Progenitor cell of endocrine pancreas (in vitro differentiated cells): ENCODE measurements around the gene DPP3. TPM values are rescaled to one million over a fixed set of nuclear protein-coding genes. Genes with fewer than 3 reads are reported as not detected.

Source experiments
- DNase-seq: peaks from one replicate; pipeline ENCODE4 v3.0.0; 2021; ENCODE audit warnings: low spot score; ENCODE audit not compliant: unreplicated experiment
- H3K27ac Mint-ChIP-seq: 2 replicates; pipeline ENCODE4 v1.8.0; 2021; ENCODE audit warnings: mild to moderate bottlenecking, moderate library complexity, mixed read lengths
- H3K27me3 Mint-ChIP-seq: 2 replicates; pipeline ENCODE4 v1.8.0; 2021; ENCODE audit warnings: mixed read lengths
- H3K36me3 Mint-ChIP-seq: 2 replicates; pipeline ENCODE4 v1.8.0; 2022; ENCODE audit warnings: mixed read lengths; ENCODE audit not compliant: insufficient read depth
- H3K4me1 Mint-ChIP-seq: 2 replicates; pipeline ENCODE4 v1.8.0; 2021; ENCODE audit warnings: low read depth, mixed read lengths
- H3K4me3 Mint-ChIP-seq: 2 replicates; pipeline ENCODE4 v1.8.0; 2021; ENCODE audit warnings: low read depth, mild to moderate bottlenecking, moderate library complexity, mixed read lengths
- H3K9me3 Mint-ChIP-seq: 2 replicates; pipeline ENCODE4 v1.8.0; 2021; ENCODE audit warnings: low read depth, mixed read lengths
- CTCF ChIP-seq: fragments of 200-600 bp; sonication (generic); IDR thresholded peaks from one replicate; pipeline ENCODE4 v1.5.0; 2021; ENCODE audit warnings: antibody characterized with exemption, mild to moderate bottlenecking; ENCODE audit not compliant: unreplicated experiment
- total RNA-seq: library from RNA; stranded (reverse); gene quantifications from 2 replicates; pipeline ENCODE4 v1.2.1, GENCODE V29; 2021

The DPP3 gene
- total RNA-seq, 1 donor from 2014 or later, result 78.7 TPM

- Mint-ChIP-seq H3K4me1 (peaks cover 12% of the 10 kb centered on the region), H3K27me3 (peaks cover 15% of the 10 kb centered on the region), H3K4me3 (no peak overlapping the region), H3K9me3 (no peaks in the 10 kb centered on the region), H3K36me3 (peaks cover under 1% of the 10 kb centered on the region), H3K27ac (no peak overlapping the region)
- DNase-seq, result no peak
- no peak for TF ChIP-seq CTCF
These were observed 67.4 kb downstream of the DPP3 start for GRCh38 chr11:66547662-66548009.

DNA sequence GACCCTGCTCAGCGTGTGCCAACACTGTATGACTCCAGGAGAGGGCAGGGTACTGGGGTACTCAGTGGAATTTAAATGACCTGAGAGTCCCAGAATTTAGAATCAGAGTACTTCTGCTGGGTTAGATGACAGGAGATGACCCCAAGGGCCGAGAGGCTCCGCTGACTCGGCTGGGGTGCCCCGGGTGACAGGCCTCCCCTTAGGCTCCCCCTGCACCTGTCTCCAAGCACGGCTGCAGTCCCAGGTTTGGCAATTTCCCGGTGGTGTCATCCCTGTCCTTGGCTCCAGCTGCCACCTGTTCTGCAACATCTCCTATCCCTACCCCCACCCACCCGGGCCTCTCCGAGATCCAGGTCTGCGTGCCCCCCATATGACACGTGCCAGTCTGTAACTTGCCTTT is 67.8 kb downstream of the DPP3 start:
- H3K27me3 Mint-ChIP-seq, result peaks cover 15% of the 10 kb centered on the region
- no peak overlapping the region for H3K27ac Mint-ChIP-seq
- H3K36me3 Mint-ChIP-seq, result no peaks in the 10 kb centered on the region
- H3K4me1 Mint-ChIP-seq, result peaks cover 12% of the 10 kb centered on the region
- no peak for DNase-seq
- TF ChIP-seq CTCF, result no peak
- H3K4me3 Mint-ChIP-seq, result no peak overlapping the region
- no peaks in the 10 kb centered on the region for H3K9me3 Mint-ChIP-seq

DNA sequence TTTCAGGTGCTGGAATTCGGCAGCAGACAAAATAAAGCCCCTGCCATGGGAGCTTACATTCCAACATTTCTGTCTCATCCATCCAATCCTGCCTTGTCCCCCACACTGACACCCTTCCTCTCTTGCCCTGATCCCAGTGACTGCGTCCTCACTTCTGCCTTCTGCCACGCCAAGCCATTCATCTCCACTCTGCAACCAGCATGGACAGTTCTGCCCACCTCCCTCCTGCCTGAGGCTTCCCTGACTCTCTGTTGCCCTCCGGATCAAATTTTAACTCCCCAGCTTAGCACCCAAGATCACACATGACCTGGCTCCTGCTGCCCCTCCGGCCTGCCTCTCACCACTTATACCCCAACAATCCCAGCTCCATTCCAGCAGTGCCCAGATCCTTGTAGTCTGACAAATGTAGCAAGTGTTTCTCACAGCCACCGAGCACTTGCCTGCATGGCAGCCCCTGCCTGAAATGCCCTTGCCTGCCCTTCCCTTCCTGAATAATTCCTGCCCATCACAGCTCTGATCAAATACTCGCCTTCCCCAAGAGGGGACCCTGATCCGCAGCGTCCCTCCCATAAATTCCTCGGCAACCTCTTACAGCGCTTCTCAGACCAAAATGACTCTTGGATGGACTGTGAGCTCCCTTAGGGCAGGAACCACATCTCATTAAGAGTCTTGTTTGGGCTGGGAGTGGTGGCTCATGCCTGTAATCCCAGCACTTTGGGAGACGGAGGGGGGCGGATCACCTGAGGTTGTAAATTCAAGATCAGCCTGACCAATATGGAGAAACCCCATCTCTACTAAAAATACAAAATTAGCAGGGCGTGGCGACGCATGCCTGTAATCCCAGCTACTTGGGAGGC is 68.8 kb downstream of the DPP3 start:
- peak overlapping the region; percentile 1 for H3K4me3 Mint-ChIP-seq
- peaks cover 10% of the 10 kb centered on the region for H3K4me1 Mint-ChIP-seq
- H3K9me3 Mint-ChIP-seq, result no peaks in the 10 kb centered on the region
- H3K27me3 Mint-ChIP-seq, result peaks cover 15% of the 10 kb centered on the region
- TF ChIP-seq CTCF, result no peak
- no peak for DNase-seq
- no peak overlapping the region for H3K27ac Mint-ChIP-seq
- no peaks in the 10 kb centered on the region for H3K36me3 Mint-ChIP-seq

DNA sequence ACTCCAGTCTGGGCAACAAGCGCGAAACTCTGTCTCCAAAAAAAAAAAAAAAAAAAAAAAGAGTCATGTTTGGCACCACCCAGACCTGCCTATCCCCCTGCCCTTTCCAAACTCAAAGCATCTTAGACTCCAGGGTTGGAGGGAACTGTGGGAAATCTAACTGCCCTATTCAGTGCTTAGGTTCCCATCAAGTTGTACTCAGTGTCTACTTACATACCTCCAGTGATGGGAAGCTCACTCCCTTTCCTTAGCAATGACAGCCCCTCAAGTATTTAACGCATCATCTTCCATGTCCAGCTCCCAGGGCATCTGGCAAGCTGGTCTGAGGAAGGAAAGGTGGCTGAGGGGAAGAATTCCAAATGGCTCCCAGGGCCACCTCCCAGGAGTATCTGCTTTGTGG is 69.5 kb downstream of the DPP3 start:
- TF ChIP-seq CTCF, result no peak
- no peak overlapping the region for H3K27ac Mint-ChIP-seq
- no peaks in the 10 kb centered on the region for H3K36me3 Mint-ChIP-seq

DNA sequence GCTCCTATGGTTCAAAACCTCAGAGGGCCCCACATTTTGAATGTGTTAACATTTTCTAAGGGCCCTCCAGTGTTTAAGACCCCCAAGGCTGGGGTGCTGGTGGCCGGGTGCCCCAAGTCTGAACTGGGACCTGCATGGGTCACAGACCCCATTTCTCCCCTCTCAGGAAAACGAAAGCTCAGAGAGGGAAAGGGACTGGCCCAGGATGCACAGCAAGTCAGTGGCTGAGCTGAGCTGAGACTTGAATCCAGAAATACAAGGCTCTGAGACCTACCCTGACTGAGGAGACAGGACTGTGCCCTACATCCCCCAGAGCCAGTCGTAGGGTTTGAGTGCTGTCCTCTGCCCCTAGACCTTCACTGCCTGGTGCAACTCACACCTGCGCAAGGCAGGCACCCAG is 70.7 kb downstream of the DPP3 start:
- H3K9me3 Mint-ChIP-seq, result no peaks in the 10 kb centered on the region
- peaks cover 15% of the 10 kb centered on the region for H3K27me3 Mint-ChIP-seq
- H3K36me3 Mint-ChIP-seq, result no peaks in the 10 kb centered on the region
- no peak for TF ChIP-seq CTCF
- no peak overlapping the region for H3K4me3 Mint-ChIP-seq
- H3K27ac Mint-ChIP-seq, result no peak overlapping the region
- DNase-seq, result no peak
- H3K4me1 Mint-ChIP-seq, result peaks cover 3% of the 10 kb centered on the region

More for the DNA sequence above, 69.5 kb downstream of the DPP3 start:
- Mint-ChIP-seq H3K4me3 (no peak overlapping the region), H3K9me3 (no peaks in the 10 kb centered on the region), H3K4me1 (peaks cover 6% of the 10 kb centered on the region), H3K27me3 (peaks cover 15% of the 10 kb centered on the region)
- DNase-seq, result no peak
